GM12878 (cell line): ENCODE measurements around the gene ABI3. TPM values are rescaled to one million over a fixed set of nuclear protein-coding genes. Genes with fewer than 3 reads are reported as not detected.
A peak's percentile ranks its signal among the peaks of the same experiment; 100 is the strongest.

Experiments
- ATAC-seq: fragments of 200-7000 bp; cut with Tn5 transposase; 3 replicates; pipeline ENCODE4 v1.9.1; 2020; ENCODE audit warnings: mild to moderate bottlenecking, moderate library complexity
- BruUV-seq: library from RNA; stranded (reverse); fragments of 400-500 nt; replicated peaks from 2 replicates; lab custom pipeline; 2021; lab: Mats Ljungman, UMichigan
- CTCF ChIA-PET: fragments of 300-600 bp; sonication (Branson Sonifier 250); formaldehyde crosslinking; extraction: SDS; loops from one replicate; lab custom pipeline; 2021; ENCODE audit warnings: inconsistent platforms; lab: Yijun Ruan, JAX
- POLR2A ChIA-PET: fragments of 350-600 bp; formaldehyde crosslinking; extraction: SDS; loops from one replicate; lab custom pipeline; 2021; ENCODE audit warnings: inconsistent platforms; lab: Charles Lee
- RAD21 ChIA-PET: fragments of 300-600 bp; sonication (Branson Sonifier 250); formaldehyde crosslinking; loops from one replicate; lab custom pipeline; 2023; ENCODE audit warnings: antibody characterized with exemption; ENCODE audit not compliant: unreplicated experiment; lab: Charles Lee
- SMC1A ChIA-PET: fragments of 300-600 bp; sonication (Branson Sonifier 250); formaldehyde crosslinking; loops from one replicate; lab custom pipeline; 2023; ENCODE audit not compliant: unreplicated experiment, uncharacterized antibody; lab: Charles Lee
- DNase-seq: peaks from one replicate; pipeline ENCODE4 v3.0.0-alpha.2; 2011; ENCODE audit warnings: low read depth, low spot score
- FAIRE-seq: peaks from 3 replicates; lab custom pipeline; 2011; peaks lifted over from hg19 to GRCh38; lab: Jason Lieb, UNC
- H2AFZ ChIP-seq: 2 replicates; pipeline ENCODE4 v1.6.0; 2011; ENCODE audit warnings: low read depth, low read length, control low read depth; ENCODE audit not compliant: control insufficient read depth
- H3K27ac ChIP-seq: 2 replicates; pipeline ENCODE4 v1.5.1; 2011; ENCODE audit warnings: control low read depth; ENCODE audit not compliant: control insufficient read depth, insufficient read depth
- H3K27me3 ChIP-seq, 2 experiments: replicated peaks in 1 of 2; 2 replicates each; pipeline versions ENCODE4 v1.6.0 to v1.6.1; 2011; ENCODE audit warnings: low read length in 1 of 2; ENCODE audit not compliant: control insufficient read depth in 2 of 2, insufficient read depth in 2 of 2
- H3K36me3 ChIP-seq, 2 experiments: 2 replicates each; pipeline ENCODE4 v1.5.1; 2011; ENCODE audit warnings: low read length in 1 of 2; ENCODE audit not compliant: control insufficient read depth in 2 of 2, insufficient read depth in 2 of 2
- H3K4me1 ChIP-seq: 2 replicates; pipeline ENCODE4 v1.6.1; 2011; ENCODE audit warnings: mild to moderate bottlenecking, low read length, moderate library complexity, mixed read lengths; ENCODE audit not compliant: control insufficient read depth, insufficient read depth
- H3K4me2 ChIP-seq: 2 replicates; pipeline ENCODE4 v1.6.0; 2011; ENCODE audit warnings: control low read depth; ENCODE audit not compliant: control insufficient read depth, insufficient read depth
- H3K4me3 ChIP-seq: fragments of 200-600 bp; sonication (generic); 2 replicates; pipeline ENCODE4 v1.5.1; 2016
- H3K79me2 ChIP-seq: 2 replicates; pipeline ENCODE4 v1.6.0; 2011; ENCODE audit warnings: low read length; ENCODE audit not compliant: control insufficient read depth, insufficient read depth
- H3K9ac ChIP-seq: 2 replicates; pipeline ENCODE4 v1.8.0; 2011; ENCODE audit warnings: low read length, control low read depth, mixed read lengths; ENCODE audit not compliant: control insufficient read depth, insufficient read depth
- H3K9me3 ChIP-seq: replicated peaks from 3 replicates; pipeline ENCODE4 v1.5.1; 2011; ENCODE audit warnings: mild to moderate bottlenecking, low read length; ENCODE audit not compliant: control insufficient read depth, insufficient read depth
- H4K20me1 ChIP-seq: 2 replicates; pipeline ENCODE4 v1.6.0; 2011; ENCODE audit not compliant: control insufficient read depth, insufficient read depth
- E2F8 ChIP-seq: fragments of 450-650 bp; IDR thresholded peaks from 2 replicates; pipeline ENCODE4 v1.6.1; 2018; ENCODE audit warnings: mild to moderate bottlenecking, low read depth, moderate library complexity; ENCODE audit not compliant: partially characterized antibody
- E4F1 ChIP-seq: fragments of 450-650 bp; IDR thresholded peaks from 2 replicates; pipeline ENCODE4 v1.6.1; 2018; ENCODE audit warnings: borderline replicate concordance, mild to moderate bottlenecking; ENCODE audit not compliant: partially characterized antibody
- GATAD2B ChIP-seq: fragments of 450-650 bp; conservative IDR thresholded peaks from 2 replicates; pipeline ENCODE4 v1.6.1; 2017; ENCODE audit warnings: low read depth, mild to moderate bottlenecking, moderate library complexity
- IKZF2 ChIP-seq, 2 experiments: fragments of 450-650 bp; IDR thresholded peaks; 2 replicates each; pipeline ENCODE4 v1.6.1; 2017; ENCODE audit warnings: mild to moderate bottlenecking in 2 of 2, moderate library complexity in 2 of 2
- MLLT1 ChIP-seq: fragments of 450-650 bp; IDR thresholded peaks from 2 replicates; pipeline ENCODE4 v1.6.1; 2016; ENCODE audit warnings: mild to moderate bottlenecking
- MTA3 ChIP-seq: IDR thresholded peaks from 2 replicates; pipeline ENCODE4 v1.6.1; 2012; ENCODE audit warnings: low read length, inconsistent platforms, borderline replicate concordance
- MYB ChIP-seq: fragments of 150-350 bp; IDR thresholded peaks from 2 replicates; pipeline ENCODE4 v1.6.1; 2014; ENCODE audit warnings: mild to moderate bottlenecking, low read depth, low read length, borderline replicate concordance
- NRF1 ChIP-seq: conservative IDR thresholded peaks from 2 replicates; pipeline ENCODE4 v1.6.1; 2011; ENCODE audit warnings: mild to moderate bottlenecking, low read depth, low read length, improper control_type of control experiment
- RELA ChIP-seq: fragments of 450-650 bp; IDR thresholded peaks from 2 replicates; pipeline ENCODE4 v1.8.0; 2014; ENCODE audit warnings: borderline replicate concordance; ENCODE audit not compliant: partially characterized antibody
- SREBF2 ChIP-seq: IDR thresholded peaks from 2 replicates; pipeline ENCODE4 v1.6.1; 2012; ENCODE audit warnings: mild to moderate bottlenecking, low read length
- SRF ChIP-seq, 2 experiments: IDR thresholded peaks; 2 replicates each; pipeline ENCODE4 v1.6.1; 2011; ENCODE audit warnings: low read depth in 2 of 2, low read length in 2 of 2, mild to moderate bottlenecking in 1 of 2, moderate library complexity in 1 of 2
- TCF3 ChIP-seq: IDR thresholded peaks from 2 replicates; pipeline ENCODE4 v1.6.1; 2012; ENCODE audit warnings: low read depth, mild to moderate bottlenecking, low read length, borderline replicate concordance; ENCODE audit not compliant: insufficient read depth
- WRNIP1 ChIP-seq: IDR thresholded peaks from 2 replicates; pipeline ENCODE4 v1.6.1; 2011; ENCODE audit warnings: low read depth, low read length, improper control_type of control experiment, borderline replicate concordance
- ZSCAN29 ChIP-seq: fragments of 450-650 bp; IDR thresholded peaks from 2 replicates; pipeline ENCODE4 v1.6.1; 2017; ENCODE audit warnings: mild to moderate bottlenecking, moderate library complexity
- WGBS: methylation state at CpG from one replicate; pipeline ENCODE4 v1.1.6; 2016; ENCODE audit warnings: low lambda C conversion rate; ENCODE audit not compliant: insufficient replicate concordance, insufficient coverage; ENCODE audit errors: missing lambda C conversion rate; 5-methylcytosine and 5-hydroxymethylcytosine counted together
- in situ Hi-C: fragments of 300-500 bp; cut with MboI; formaldehyde crosslinking; loops from 9 replicates; pipeline ENCODE4 v1.14.3; 2018; ENCODE audit warnings: mixed read lengths
- intact Hi-C: fragments of 100-400 bp; cut with micrococcal nuclease; formaldehyde crosslinking; loops from one replicate; pipeline ENCODE4 v1.14.2; 2022; ENCODE audit not compliant: unreplicated experiment
- polyA plus RNA-seq, 11 experiments: library from polyadenylated mRNA; depleted of rRNA in 4 of 11; unstranded in 6 of 11; stranded (reverse) in 5 of 11; fragments of >200 nt; fragmentation: Nextera tagmentation in 4 of 11; fragmentation: Illumina TruSeq in 1 of 11; extraction: Ambion mirVana in 4 of 11; extraction: Trizol in 1 of 11; gene quantifications; 1 replicate in 1 of 11; 2 replicates in 10 of 11; pipeline versions ENCODE4 v1.2.1 to v1.2.3, GENCODE V29; 2011 to 2016; ENCODE audit warnings: inconsistent platforms in 2 of 11, missing spikeins in 2 of 11, low read depth in 1 of 11
- total RNA-seq, 4 experiments: library from RNA; depleted of rRNA in 3 of 4; stranded (reverse); fragments of >200 nt in 3 of 4; fragmentation: Illumina TruSeq in 1 of 4; extraction: Trizol in 1 of 4; gene quantifications; 2 replicates each; pipeline versions ENCODE4 v1.2.1 to v1.2.3, GENCODE V29; 2013 to 2021

The ABI3 gene
- total and polyA plus RNA-seq, 10 of the 15 experiments (the other 5 are each of a cell fraction or from before 2014, with no cell fraction given) = 13.4 to 109 (median 51.1) TPM

GRCh38 chr17:49249292-49249794 lies 38.8 kb downstream of the ABI3 start:
- Histone ChIP-seq H4K20me1 (no peaks in the 10 kb centered on the region), H3K36me3 (no peaks in the 10 kb centered on the region), H2AFZ (no peak overlapping the region), H3K9ac (no peak overlapping the region), H3K27me3 (peaks cover 2% of the 10 kb centered on the region in 2 experiments; a peak in 3 of 4 replicates), H3K79me2 (no peaks in the 10 kb centered on the region), H3K4me2 (no peak overlapping the region), H3K4me1 (no peaks in the 10 kb centered on the region), H3K27ac (no peak overlapping the region), H3K9me3 (no peaks in the 10 kb centered on the region), H3K4me3 (no peak overlapping the region)
- intact Hi-C loops (no loop called here), in situ Hi-C loops (no loop called here)
- ATAC-seq = peak; percentile 21; the same call in 2 of the 3 replicates
- under 1% methylated on average over 10 of the region's 10 CpGs for WGBS
- DNase-seq = no peak
- ChIA-PET POLR2A (no interaction called here), SMC1A (interaction anchor here (0.5 to 1.1 kb wide), 2 partner anchors 70 to 71 kb away, joined by 3 to 4 read pairs; no protein-coding TSS in a partner anchor), RAD21 (no interaction called here), CTCF (no interaction called here)
- BruUV-seq = no TSS peak
- FAIRE-seq = no peak
- TF ChIP-seq SRF (IDR thresholded peaks at IDR 0.05; ENCODE audit: low read depth in 2 of 2, low read length in 2 of 2) (no peak), ZSCAN29 (no peak), WRNIP1 (no peak), IKZF2 (IDR thresholded peaks at IDR 0.05) (no peak), NRF1 (no peak), SREBF2 (no peak), E2F8 (no peak), MTA3 (no peak), MLLT1 (no peak), MYB (no peak), E4F1 (no peak), TCF3 (no peak), RELA (no peak), GATAD2B (no peak)
